ENCODE measurements around the gene GMPPA. TPM values are rescaled to one million over a fixed set of nuclear protein-coding genes. Genes with fewer than 3 reads are reported as not detected.
A peak's percentile ranks its signal among the peaks of the same experiment; 100 is the strongest.

GMPPA gene
- total and polyA plus RNA-seq, 2 donors (not counting 1 experiment from before 2014, with no cell fraction given) = 38.3 to 59.7 TPM

DNA sequence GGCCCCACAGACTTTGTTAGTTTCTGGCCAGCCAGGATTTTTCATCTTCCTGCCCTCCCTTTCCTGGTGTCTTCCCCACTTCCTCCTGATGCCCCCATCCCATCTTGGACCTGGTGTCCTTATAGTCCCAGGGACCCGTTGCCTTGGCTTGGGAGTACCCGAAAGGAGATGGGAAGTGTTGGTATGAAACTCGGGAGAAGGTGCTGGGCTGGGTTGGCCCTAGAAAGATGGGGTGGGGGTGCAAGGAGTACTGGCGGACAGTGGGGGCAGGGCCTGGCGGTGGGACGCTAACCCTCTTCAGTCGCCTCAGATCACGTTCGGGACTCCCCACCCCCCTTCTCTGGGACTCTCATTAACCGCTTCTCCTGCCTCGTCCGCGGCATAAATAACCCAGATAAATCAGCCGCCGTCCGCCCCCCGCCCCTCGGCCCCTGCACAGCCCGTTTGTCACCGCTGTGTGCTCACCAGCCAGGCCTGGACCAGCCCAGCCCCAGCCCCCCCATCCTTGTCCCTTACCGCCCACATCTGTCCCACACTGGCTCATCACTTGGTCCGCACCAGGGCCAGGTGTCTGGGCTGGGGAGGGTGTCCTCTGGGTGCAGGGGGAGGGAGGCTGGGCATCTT is 11.9 kb downstream of the GMPPA start:
- H3K27me3 ChIP-seq (ENCODE audit: control insufficient read depth, insufficient read depth, low read length) = peaks cover 48% of the 10 kb centered on the region
- DNase-seq (ENCODE audit: low read depth in 2 of 2) = no peak
- no peaks in the 10 kb centered on the region for H3K4me1 ChIP-seq (ENCODE audit: control insufficient read depth, extremely low read depth, insufficient read depth, low read length)
- no peaks in the 10 kb centered on the region for H3K79me2 ChIP-seq (ENCODE audit: control insufficient read depth, insufficient read depth, low read length)
- H3K4me2 ChIP-seq (ENCODE audit: extremely low read depth, insufficient read depth, low read length) = no peak overlapping the region
- no peaks in the 10 kb centered on the region for H3K9me3 ChIP-seq (ENCODE audit: control insufficient read depth, insufficient read depth, low read depth, low read length)
- peak; percentile 90 for TF ChIP-seq EZH2 (IDR thresholded peaks at IDR 0.05; ENCODE audit: low read length, missing control alignments)
- peak in 1 of 2 donors; percentile 2 for TF ChIP-seq CTCF (conservative IDR thresholded peaks at IDR 0.05 in 1 of 2, IDR thresholded peaks at IDR 0.05 in 1 of 2; ENCODE audit: low read depth in 1 of 2, low read length in 2 of 2)
- H3K36me3 ChIP-seq (ENCODE audit: control insufficient read depth, insufficient read depth, low read length) = peaks cover 8% of the 10 kb centered on the region
- no peak overlapping the region for H3K9ac ChIP-seq (ENCODE audit: insufficient read depth, low read length)
- H3K27ac ChIP-seq (ENCODE audit: insufficient read depth, low read length) = no peak overlapping the region
- no peaks in the 10 kb centered on the region for H4K20me1 ChIP-seq (ENCODE audit: control insufficient read depth, extremely low read depth, insufficient read depth, low read length)
- H2AFZ ChIP-seq (ENCODE audit: low read length) = no peak overlapping the region
- H3K4me3 ChIP-seq (replicated peaks in 1 of 4; ENCODE audit: control extremely low read depth in 1 of 4, insufficient read depth in 1 of 4, low read depth in 3 of 4, low read length in 4 of 4) = no peak overlapping the region

GRCh38 chr2:219511547-219512325 is 13.0 kb downstream of the GMPPA start:
- Histone ChIP-seq H3K27ac (ENCODE audit: insufficient read depth, low read length) (no peak overlapping the region), H3K4me2 (ENCODE audit: extremely low read depth, insufficient read depth, low read length) (no peak overlapping the region), H3K9ac (ENCODE audit: insufficient read depth, low read length) (no peak overlapping the region), H3K9me3 (ENCODE audit: control insufficient read depth, insufficient read depth, low read depth, low read length) (no peaks in the 10 kb centered on the region), H3K4me1 (ENCODE audit: control insufficient read depth, extremely low read depth, insufficient read depth, low read length) (no peaks in the 10 kb centered on the region), H2AFZ (ENCODE audit: low read length) (no peak overlapping the region), H4K20me1 (ENCODE audit: control insufficient read depth, extremely low read depth, insufficient read depth, low read length) (no peaks in the 10 kb centered on the region), H3K4me3 (replicated peaks in 1 of 4; ENCODE audit: control extremely low read depth in 1 of 4, insufficient read depth in 1 of 4, low read depth in 3 of 4, low read length in 4 of 4) (no peak overlapping the region), H3K36me3 (ENCODE audit: control insufficient read depth, insufficient read depth, low read length) (no peaks in the 10 kb centered on the region), H3K27me3 (ENCODE audit: control insufficient read depth, insufficient read depth, low read length) (peaks cover 57% of the 10 kb centered on the region), H3K79me2 (ENCODE audit: control insufficient read depth, insufficient read depth, low read length) (no peaks in the 10 kb centered on the region)
- TF ChIP-seq CTCF (conservative IDR thresholded peaks at IDR 0.05 in 1 of 2, IDR thresholded peaks at IDR 0.05 in 1 of 2; ENCODE audit: low read depth in 1 of 2, low read length in 2 of 2) (no peak), EZH2 (IDR thresholded peaks at IDR 0.05; ENCODE audit: low read length, missing control alignments) (no peak)
- DNase-seq (ENCODE audit: low read depth in 2 of 2) = no peak

DNA sequence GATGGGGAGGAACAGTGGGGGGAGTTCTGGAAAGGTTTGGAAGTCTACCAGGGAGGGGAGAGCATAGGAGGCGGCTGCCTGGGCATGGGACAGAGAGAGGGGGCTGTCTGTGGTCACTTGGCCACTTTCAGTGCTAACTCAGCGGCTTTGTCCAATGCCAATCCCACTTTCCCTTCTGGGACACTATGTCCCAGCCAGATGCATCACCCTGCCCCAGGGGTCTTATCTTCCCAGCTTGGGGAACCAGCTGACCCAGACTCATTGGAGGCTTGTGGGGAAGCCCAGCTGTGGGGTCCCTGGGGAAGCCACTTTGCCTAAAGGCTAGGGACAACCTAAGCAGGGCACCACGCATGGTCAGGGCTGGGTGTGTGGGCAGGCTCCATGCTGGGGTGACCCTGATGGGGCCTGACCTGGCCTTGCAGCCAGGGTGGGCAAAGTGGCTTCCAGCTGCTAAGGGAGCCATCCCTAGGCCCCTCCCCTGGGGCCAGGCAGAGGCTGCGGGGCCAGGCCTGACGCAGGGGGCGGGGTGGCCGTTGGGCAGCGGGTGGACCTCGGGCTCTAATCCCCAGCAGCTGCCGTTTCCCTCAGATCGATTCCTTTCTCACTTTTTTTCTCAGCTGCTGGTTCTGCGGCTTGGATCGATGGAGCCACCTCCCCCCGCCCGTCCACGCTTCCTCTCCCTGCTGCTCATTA is 14.0 kb downstream of the GMPPA start:
- TF ChIP-seq CTCF (conservative IDR thresholded peaks at IDR 0.05 in 1 of 2, IDR thresholded peaks at IDR 0.05 in 1 of 2; ENCODE audit: low read depth in 1 of 2, low read length in 2 of 2) (no peak), EZH2 (IDR thresholded peaks at IDR 0.05; ENCODE audit: low read length, missing control alignments) (peak; percentile 56)
- no peaks in the 10 kb centered on the region for H3K9me3 ChIP-seq (ENCODE audit: control insufficient read depth, insufficient read depth, low read depth, low read length)
- peaks cover 59% of the 10 kb centered on the region for H3K27me3 ChIP-seq (ENCODE audit: control insufficient read depth, insufficient read depth, low read length)
- H3K79me2 ChIP-seq (ENCODE audit: control insufficient read depth, insufficient read depth, low read length) = no peaks in the 10 kb centered on the region
- H3K9ac ChIP-seq (ENCODE audit: insufficient read depth, low read length) = no peak overlapping the region
- H3K36me3 ChIP-seq (ENCODE audit: control insufficient read depth, insufficient read depth, low read length) = no peaks in the 10 kb centered on the region
- H3K4me3 ChIP-seq (replicated peaks in 1 of 4; ENCODE audit: control extremely low read depth in 1 of 4, insufficient read depth in 1 of 4, low read depth in 3 of 4, low read length in 4 of 4) = no peak overlapping the region
- H2AFZ ChIP-seq (ENCODE audit: low read length) = no peak overlapping the region
- H3K4me1 ChIP-seq (ENCODE audit: control insufficient read depth, extremely low read depth, insufficient read depth, low read length) = no peaks in the 10 kb centered on the region
- no peaks in the 10 kb centered on the region for H4K20me1 ChIP-seq (ENCODE audit: control insufficient read depth, extremely low read depth, insufficient read depth, low read length)
- no peak overlapping the region for H3K4me2 ChIP-seq (ENCODE audit: extremely low read depth, insufficient read depth, low read length)
- no peak overlapping the region for H3K27ac ChIP-seq (ENCODE audit: insufficient read depth, low read length)
- DNase-seq (ENCODE audit: low read depth in 2 of 2) = no peak

All from fibroblast of lung (primary cell).